ENCODE measurements around the gene MYO3B.

DNA sequence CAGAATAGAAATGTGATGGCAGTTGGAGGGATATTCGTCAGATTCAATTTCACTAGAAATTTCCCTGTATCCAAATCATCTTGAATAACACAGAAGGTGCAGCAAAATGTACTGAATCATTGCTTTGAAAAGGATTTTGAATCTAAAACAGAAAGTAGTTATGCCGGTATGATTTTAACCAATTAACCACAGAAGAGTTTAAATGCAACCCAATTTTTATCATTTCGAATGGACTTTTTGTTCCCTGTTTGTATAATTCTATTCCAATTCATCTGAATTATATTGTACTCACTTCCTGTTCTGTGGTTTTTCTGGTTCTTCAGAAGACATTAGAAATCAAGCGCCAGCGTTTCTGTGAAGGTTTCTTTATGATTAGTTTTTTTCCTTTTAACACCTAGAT, 190.4 kb downstream of the MYO3B start:
- TF ChIP-seq POLR2A (IDR thresholded peaks at IDR 0.05) = no peak
- TF ChIP-seq, protein P1, sequence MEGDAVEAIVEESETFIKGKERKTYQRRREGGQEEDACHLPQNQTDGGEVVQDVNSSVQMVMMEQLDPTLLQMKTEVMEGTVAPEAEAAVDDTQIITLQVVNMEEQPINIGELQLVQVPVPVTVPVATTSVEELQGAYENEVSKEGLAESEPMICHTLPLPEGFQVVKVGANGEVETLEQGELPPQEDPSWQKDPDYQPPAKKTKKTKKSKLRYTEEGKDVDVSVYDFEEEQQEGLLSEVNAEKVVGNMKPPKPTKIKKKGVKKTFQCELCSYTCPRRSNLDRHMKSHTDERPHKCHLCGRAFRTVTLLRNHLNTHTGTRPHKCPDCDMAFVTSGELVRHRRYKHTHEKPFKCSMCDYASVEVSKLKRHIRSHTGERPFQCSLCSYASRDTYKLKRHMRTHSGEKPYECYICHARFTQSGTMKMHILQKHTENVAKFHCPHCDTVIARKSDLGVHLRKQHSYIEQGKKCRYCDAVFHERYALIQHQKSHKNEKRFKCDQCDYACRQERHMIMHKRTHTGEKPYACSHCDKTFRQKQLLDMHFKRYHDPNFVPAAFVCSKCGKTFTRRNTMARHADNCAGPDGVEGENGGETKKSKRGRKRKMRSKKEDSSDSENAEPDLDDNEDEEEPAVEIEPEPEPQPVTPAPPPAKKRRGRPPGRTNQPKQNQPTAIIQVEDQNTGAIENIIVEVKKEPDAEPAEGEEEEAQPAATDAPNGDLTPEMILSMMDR (IDR thresholded peaks at IDR 0.05) = no peak
